IMR-90 (cell line): Measurements from ENCODE around the gene ZNF726. TPM values are rescaled to one million over a fixed set of nuclear protein-coding genes. Genes with fewer than 3 reads are reported as not detected.

ENCODE experiments used
- ATAC-seq: fragments of 200-7000 bp; cut with Tn5 transposase; 2 replicates; pipeline ENCODE4 v1.9.1; 2020; ENCODE audit warnings: low read depth, mild to moderate bottlenecking, moderate library complexity
- BruUV-seq: library from RNA; stranded (reverse); fragments of 400-500 nt; replicated peaks from 2 replicates; lab custom pipeline; 2021; lab: Mats Ljungman, UMichigan
- CTCF ChIA-PET: fragments of 300-600 bp; formaldehyde crosslinking; extraction: SDS; loops from one replicate; lab custom pipeline; 2021; ENCODE audit warnings: antibody characterized with exemption; lab: Yijun Ruan, JAX
- POLR2A ChIA-PET: fragments of 300-600 bp; sonication (Branson Sonifier 250); formaldehyde crosslinking; loops from one replicate; lab custom pipeline; 2022; ENCODE audit warnings: antibody characterized with exemption; ENCODE audit not compliant: unreplicated experiment; lab: Charles Lee
- DNase-seq: peaks from one replicate; pipeline ENCODE4 v3.0.0; 2013
- H2AFZ ChIP-seq: replicated peaks from 2 replicates; pipeline ENCODE3; 2013; ENCODE audit warnings: low read length, mild to moderate bottlenecking; ENCODE audit not compliant: poor library complexity
- H2AK5ac ChIP-seq: 2 replicates; pipeline ENCODE4 v1.6.1; 2013; ENCODE audit warnings: low read depth, low read length, inconsistent platforms
- H2AK9ac ChIP-seq: replicated peaks from 2 replicates; pipeline ENCODE3; 2013; ENCODE audit warnings: mild to moderate bottlenecking, low read depth, low read length, moderate library complexity; ENCODE audit not compliant: poor library complexity
- H2BK120ac ChIP-seq: 2 replicates; pipeline ENCODE4 v1.6.1; 2013; ENCODE audit warnings: low read depth, low read length, inconsistent platforms
- H2BK15ac ChIP-seq: 3 replicates; pipeline ENCODE4 v1.6.1; 2013; ENCODE audit warnings: low read depth, low read length, inconsistent platforms
- H2BK20ac ChIP-seq: 2 replicates; pipeline ENCODE4 v1.6.1; 2013; ENCODE audit warnings: low read depth, mild to moderate bottlenecking, inconsistent platforms, low read length, moderate library complexity
- H2BK5ac ChIP-seq: 2 replicates; pipeline ENCODE4 v1.6.1; 2013; ENCODE audit warnings: mild to moderate bottlenecking, low read depth, low read length, inconsistent platforms; ENCODE audit not compliant: poor library complexity, severe bottlenecking
- H3K14ac ChIP-seq: replicated peaks from 2 replicates; pipeline ENCODE4 v1.6.1; 2013; ENCODE audit warnings: low read depth, low read length, inconsistent platforms
- H3K18ac ChIP-seq: 2 replicates; pipeline ENCODE4 v1.6.1; 2013; ENCODE audit warnings: low read depth, low read length, control low read depth
- H3K23ac ChIP-seq: 2 replicates; pipeline ENCODE4 v1.6.1; 2013; ENCODE audit warnings: low read depth, low read length, inconsistent platforms
- H3K27ac ChIP-seq: 2 replicates; pipeline ENCODE4 v1.5.1; 2013; ENCODE audit warnings: mild to moderate bottlenecking, control low read depth, low read length; ENCODE audit not compliant: insufficient read depth
- H3K27me3 ChIP-seq: 2 replicates; pipeline ENCODE4 v1.6.1; 2013; ENCODE audit warnings: low read length; ENCODE audit not compliant: control insufficient read depth, insufficient read depth
- H3K36me3 ChIP-seq: 2 replicates; pipeline ENCODE4 v1.6.1; 2013; ENCODE audit warnings: low read length, mixed read lengths; ENCODE audit not compliant: control insufficient read depth, insufficient read depth
- H3K4ac ChIP-seq: 2 replicates; pipeline ENCODE4 v1.6.1; 2013; ENCODE audit warnings: low read depth, low read length, inconsistent platforms
- H3K4me1 ChIP-seq: 2 replicates; pipeline ENCODE4 v1.6.1; 2013; ENCODE audit warnings: low read length, mixed read lengths; ENCODE audit not compliant: control insufficient read depth, insufficient read depth
- H3K4me2 ChIP-seq: 2 replicates; pipeline ENCODE4 v1.6.1; 2013; ENCODE audit warnings: low read depth, mild to moderate bottlenecking, control low read depth, low read length, moderate library complexity
- H3K4me3 ChIP-seq: 2 replicates; pipeline ENCODE4 v1.5.1; 2013; ENCODE audit warnings: low read depth, mild to moderate bottlenecking, control low read depth, low read length, moderate library complexity; ENCODE audit not compliant: insufficient read depth
- H3K56ac ChIP-seq: 2 replicates; pipeline ENCODE4 v1.6.1; 2013; ENCODE audit warnings: low read length, inconsistent platforms; ENCODE audit not compliant: insufficient read depth; ENCODE audit errors: extremely low read depth
- H3K79me1 ChIP-seq, 2 experiments: 2 replicates each; pipeline ENCODE4 v1.6.1; 2013; ENCODE audit warnings: low read length in 2 of 2, inconsistent platforms in 1 of 2, low read depth in 1 of 2
- H3K9ac ChIP-seq: 2 replicates; pipeline ENCODE4 v1.6.1; 2013; ENCODE audit warnings: low read depth, low read length, control low read depth
- H3K9me1 ChIP-seq: 2 replicates; pipeline ENCODE4 v1.6.1; 2013; ENCODE audit warnings: low read length, inconsistent platforms; ENCODE audit not compliant: insufficient read depth
- H3K9me3 ChIP-seq: 2 replicates; pipeline ENCODE4 v1.6.1; 2013; ENCODE audit warnings: low read length; ENCODE audit not compliant: control insufficient read depth, insufficient read depth
- H4K20me1 ChIP-seq: 2 replicates; pipeline ENCODE4 v1.6.1; 2013; ENCODE audit warnings: low read length, inconsistent platforms; ENCODE audit not compliant: insufficient read depth
- H4K5ac ChIP-seq: 2 replicates; pipeline ENCODE4 v1.6.1; 2013; ENCODE audit warnings: mild to moderate bottlenecking, low read depth, low read length, control low read depth
- H4K8ac ChIP-seq, 2 experiments: 2 replicates each; pipeline ENCODE4 v1.6.1; 2013; ENCODE audit warnings: low read depth in 2 of 2, low read length in 2 of 2, control low read depth in 1 of 2, inconsistent platforms in 1 of 2
- H4K91ac ChIP-seq: 2 replicates; pipeline ENCODE4 v1.6.1; 2013; ENCODE audit warnings: low read depth, low read length, inconsistent platforms; ENCODE audit not compliant: insufficient read depth
- BHLHE40 ChIP-seq: fragments of 150-350 bp; IDR thresholded peaks from 2 replicates; pipeline ENCODE4 v1.6.1; 2016; ENCODE audit warnings: mild to moderate bottlenecking, low read depth, low read length
- CEBPB ChIP-seq: IDR thresholded peaks from 2 replicates; pipeline ENCODE4 v1.6.1; 2012; ENCODE audit warnings: low read depth, low read length, improper control_type of control experiment
- CHD1 ChIP-seq: IDR thresholded peaks from 2 replicates; pipeline ENCODE4 v1.6.1; 2012; ENCODE audit warnings: low read depth, low read length, improper control_type of control experiment
- CTCF ChIP-seq: conservative IDR thresholded peaks from 2 replicates; pipeline ENCODE4 v1.5.1; 2012; ENCODE audit warnings: mild to moderate bottlenecking, low read depth, low read length, improper control_type of control experiment
- FOS ChIP-seq: fragments of 150-350 bp; IDR thresholded peaks from 2 replicates; pipeline ENCODE4 v1.6.1; 2016; ENCODE audit warnings: low read depth, low read length
- MAFK ChIP-seq: IDR thresholded peaks from 2 replicates; pipeline ENCODE4 v1.6.1; 2012; ENCODE audit warnings: low read depth, low read length, improper control_type of control experiment
- MAZ ChIP-seq: IDR thresholded peaks from 2 replicates; pipeline ENCODE4 v1.6.1; 2012; ENCODE audit warnings: low read depth, mild to moderate bottlenecking, low read length, improper control_type of control experiment, moderate library complexity, borderline replicate concordance
- MXI1 ChIP-seq: IDR thresholded peaks from 2 replicates; pipeline ENCODE4 v1.6.1; 2012; ENCODE audit warnings: low read depth, mild to moderate bottlenecking, low read length, moderate library complexity, borderline replicate concordance
- NFE2L2 ChIP-seq: fragments of 150-350 bp; IDR thresholded peaks from 2 replicates; pipeline ENCODE4 v1.6.1; 2016; ENCODE audit warnings: low read depth, mild to moderate bottlenecking, low read length
- POLR2A ChIP-seq: IDR thresholded peaks from 2 replicates; pipeline ENCODE4 v1.6.1; 2012; ENCODE audit warnings: mild to moderate bottlenecking, low read depth, low read length
- RAD21 ChIP-seq: IDR thresholded peaks from 2 replicates; pipeline ENCODE4 v1.6.1; 2012; ENCODE audit warnings: low read length, improper control_type of control experiment
- RCOR1 ChIP-seq: IDR thresholded peaks from 2 replicates; pipeline ENCODE4 v1.6.1; 2012; ENCODE audit warnings: mild to moderate bottlenecking, low read length, improper control_type of control experiment; ENCODE audit not compliant: insufficient replicate concordance
- SMC3 ChIP-seq: fragments of 150-350 bp; IDR thresholded peaks from 2 replicates; pipeline ENCODE4 v1.6.1; 2016; ENCODE audit warnings: low read depth, mild to moderate bottlenecking, antibody characterized with exemption, low read length, moderate library complexity
- USF2 ChIP-seq: fragments of 150-350 bp; IDR thresholded peaks from 2 replicates; pipeline ENCODE4 v1.6.1; 2017; ENCODE audit warnings: mild to moderate bottlenecking, antibody characterized with exemption, low read length, low read depth
- WGBS, 2 experiments: methylation state at CpG; one replicate each; pipeline versions ENCODE4 v1.1.5 to v1.1.7; 2013; ENCODE audit warnings: missing lambda C conversion rate in 2 of 2; ENCODE audit not compliant: insufficient read length in 1 of 2; ENCODE audit errors: extremely low coverage in 2 of 2; 5-methylcytosine and 5-hydroxymethylcytosine counted together
- dilution Hi-C: fragments of 300-500 bp; cut with HindIII; formaldehyde crosslinking; loops from one replicate; pipeline ENCODE4 v1.14.3; 2018; ENCODE audit warnings: low sequenced_read_pairs; ENCODE audit not compliant: unreplicated experiment
- in situ Hi-C: fragments of 300-500 bp; cut with MboI; formaldehyde crosslinking; loops from 3 replicates; pipeline ENCODE4 v1.14.3; 2019; ENCODE audit warnings: low sequenced_read_pairs, inconsistent platforms, mixed read lengths
- intact Hi-C: fragments of 100-400 bp; cut with micrococcal nuclease; formaldehyde crosslinking; loops from 2 replicates; pipeline ENCODE4 v1.10.0; 2022
- polyA plus RNA-seq, 3 experiments: library from polyadenylated mRNA; depleted of rRNA; stranded (reverse); fragments of >200 nt; gene quantifications; 2 replicates each; pipeline ENCODE4 v1.2.3, GENCODE V29; 2012; ENCODE audit warnings: low replicate concordance in 1 of 3
- total RNA-seq: library from RNA; depleted of rRNA; stranded (reverse); fragments of >200 nt; gene quantifications from 2 replicates; pipeline ENCODE4 v1.2.3, GENCODE V29; 2012
- TF ChIP-seq, protein P1 (sequence below): fragments of 150-350 bp; IDR thresholded peaks from 2 replicates; pipeline ENCODE4 v1.6.1; 2016; ENCODE audit warnings: low read depth, mild to moderate bottlenecking, low read length, moderate library complexity, borderline replicate concordance

ZNF726 gene
- total and polyA plus RNA-seq, 2 of the 4 experiments (the other 2 are of a cell fraction), result 1.2 to 2.0 TPM

DNA sequence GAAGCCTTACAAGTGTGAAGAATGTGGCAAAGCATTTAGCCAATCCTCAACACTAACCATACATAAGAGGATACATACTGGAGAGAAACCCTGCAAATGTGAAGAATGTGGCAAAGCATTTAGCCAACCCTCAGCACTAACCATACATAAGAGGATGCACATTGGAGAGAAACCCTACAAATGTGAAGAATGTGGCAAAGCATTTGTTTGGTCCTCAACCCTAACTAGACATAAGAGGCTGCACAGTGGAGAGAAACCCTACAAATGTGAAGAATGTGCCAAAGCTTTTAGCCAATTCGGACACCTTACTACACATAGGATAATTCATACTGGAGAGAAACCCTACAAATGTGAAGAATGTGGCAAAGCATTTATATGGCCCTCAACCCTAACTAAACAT, 18.2 kb downstream of the ZNF726 start:
- ATAC-seq (no peak), DNase-seq (no peak)
- dilution Hi-C loops (no loop called here), in situ Hi-C loops (no loop called here), intact Hi-C loops (no loop called here)
- no peaks in the 10 kb centered on the region for H3K79me1 ChIP-seq
- H2BK120ac ChIP-seq, result no peak overlapping the region
- no CpG with 5 or more reads among the region's 1 CpG for WGBS, 2 experiments
- no peak overlapping the region for H3K23ac ChIP-seq
- ChIA-PET CTCF (no interaction called here), POLR2A (no interaction called here)
- H4K20me1 ChIP-seq, result no peaks in the 10 kb centered on the region
- no peaks in the 10 kb centered on the region for H3K4me1 ChIP-seq
- H4K91ac ChIP-seq, result no peak overlapping the region
- H3K27ac ChIP-seq, result no peak overlapping the region
- H2BK15ac ChIP-seq, result no peak overlapping the region
- peaks cover 10% of the 10 kb centered on the region for H3K9me3 ChIP-seq
- H3K36me3 ChIP-seq, result no peaks in the 10 kb centered on the region
- H4K5ac ChIP-seq, result no peak overlapping the region
- H2BK20ac ChIP-seq, result no peak overlapping the region
- no peaks in the 10 kb centered on the region for H3K27me3 ChIP-seq
- H2BK5ac ChIP-seq, result no peak overlapping the region
- H3K56ac ChIP-seq, result no peak overlapping the region
- no peak overlapping the region for H2AFZ ChIP-seq
- no peaks in the 10 kb centered on the region for H3K9me1 ChIP-seq
- no peak overlapping the region for H2AK5ac ChIP-seq
- no peak overlapping the region for H3K4me2 ChIP-seq
- no peak overlapping the region for H3K9ac ChIP-seq
- H4K8ac ChIP-seq, result no peak overlapping the region
- no peak overlapping the region for H3K14ac ChIP-seq
- no peak overlapping the region for H3K18ac ChIP-seq
- H2AK9ac ChIP-seq, result no peak overlapping the region
- H3K4ac ChIP-seq, result no peak overlapping the region
- TF ChIP-seq CEBPB (no peak), SMC3 (no peak), FOS (no peak), BHLHE40 (no peak), POLR2A (no peak), MXI1 (no peak), MAZ (no peak), CHD1 (no peak), RAD21 (no peak), CTCF (no peak), RCOR1 (no peak), MAFK (no peak), USF2 (no peak), NFE2L2 (no peak)
- TF ChIP-seq, protein P1, sequence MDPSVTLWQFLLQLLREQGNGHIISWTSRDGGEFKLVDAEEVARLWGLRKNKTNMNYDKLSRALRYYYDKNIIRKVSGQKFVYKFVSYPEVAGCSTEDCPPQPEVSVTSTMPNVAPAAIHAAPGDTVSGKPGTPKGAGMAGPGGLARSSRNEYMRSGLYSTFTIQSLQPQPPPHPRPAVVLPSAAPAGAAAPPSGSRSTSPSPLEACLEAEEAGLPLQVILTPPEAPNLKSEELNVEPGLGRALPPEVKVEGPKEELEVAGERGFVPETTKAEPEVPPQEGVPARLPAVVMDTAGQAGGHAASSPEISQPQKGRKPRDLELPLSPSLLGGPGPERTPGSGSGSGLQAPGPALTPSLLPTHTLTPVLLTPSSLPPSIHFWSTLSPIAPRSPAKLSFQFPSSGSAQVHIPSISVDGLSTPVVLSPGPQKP, result no peak
- no TSS peak for BruUV-seq
- H3K4me3 ChIP-seq, result no peak overlapping the region
